ENCODE measurements around the gene SERTM1. TPM values are rescaled to one million over a fixed set of nuclear protein-coding genes. Genes with fewer than 3 reads are reported as not detected.

The SERTM1 gene
- total and polyA plus RNA-seq, 5 donors from 2014 or later: not detected

DNA sequence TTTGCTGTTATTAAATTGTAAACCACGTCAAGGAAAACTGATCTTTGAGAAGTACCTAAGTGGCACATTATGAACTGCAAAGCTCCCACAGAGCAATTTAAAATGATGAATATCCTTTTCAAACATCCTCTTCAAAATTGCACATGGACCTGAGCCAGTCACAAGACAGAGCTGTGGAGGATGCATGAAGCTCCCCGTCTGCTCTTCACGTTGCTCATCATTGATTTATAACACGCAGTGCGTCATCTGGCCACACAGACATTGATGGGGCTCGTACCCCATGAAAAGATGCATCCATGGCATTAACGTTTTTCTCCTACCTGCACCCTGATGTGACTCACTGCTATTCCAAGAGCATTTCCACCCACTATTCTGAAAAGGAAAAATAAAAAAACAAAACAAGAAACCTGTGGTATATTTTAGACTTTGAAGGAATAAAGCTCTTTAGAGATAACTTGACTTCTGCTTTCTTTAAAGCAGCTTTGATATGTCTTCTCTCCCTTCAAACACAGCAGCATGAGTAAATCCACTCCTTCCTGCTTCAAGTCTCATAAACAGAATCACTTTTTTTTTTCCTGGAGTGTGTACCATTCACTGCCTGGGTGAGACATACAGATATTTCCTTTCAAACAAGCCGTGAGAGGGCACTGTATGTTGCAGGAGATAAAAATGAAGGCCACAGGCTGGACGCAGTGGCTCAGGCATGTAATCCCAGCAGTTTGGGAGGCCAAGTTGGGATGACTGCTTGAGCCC lies 7.2 kb upstream of the SERTM1 start:
- H3K27me3 ChIP-seq (ENCODE audit: control insufficient read depth, insufficient read depth, low read length): no peaks in the 10 kb centered on the region
- no peak for DNase-seq
- no peaks in the 10 kb centered on the region for H3K4me1 Mint-ChIP-seq
- H3K9me3 Mint-ChIP-seq: peaks cover 0 to 7% (median 2%) of the 10 kb centered on the region in 7 donors
- H3K27me3 Mint-ChIP-seq: no peaks in the 10 kb centered on the region
- H3K36me3 Mint-ChIP-seq: no peaks in the 10 kb centered on the region
- no peak overlapping the region for H3K27ac ChIP-seq (ENCODE audit: insufficient read depth, low read length, poor library complexity, severe bottlenecking)
- no peak for ATAC-seq (ENCODE audit: low read depth in 2 of 2)
- H3K4me3 ChIP-seq (ENCODE audit: low read depth, low read length): no peak overlapping the region
- H3K4me1 ChIP-seq (ENCODE audit: control insufficient read depth, insufficient read depth, low read length, poor library complexity, severe bottlenecking): no peaks in the 10 kb centered on the region
- H3K27ac Mint-ChIP-seq: no peak overlapping the region
- H3K9me3 ChIP-seq (ENCODE audit: control insufficient read depth in 2 of 2, low read length in 2 of 2): no peaks in the 10 kb centered on the region
- no peak overlapping the region for H3K4me3 Mint-ChIP-seq
- H3K36me3 ChIP-seq (ENCODE audit: control insufficient read depth, insufficient read depth, low read length): no peaks in the 10 kb centered on the region

DNA sequence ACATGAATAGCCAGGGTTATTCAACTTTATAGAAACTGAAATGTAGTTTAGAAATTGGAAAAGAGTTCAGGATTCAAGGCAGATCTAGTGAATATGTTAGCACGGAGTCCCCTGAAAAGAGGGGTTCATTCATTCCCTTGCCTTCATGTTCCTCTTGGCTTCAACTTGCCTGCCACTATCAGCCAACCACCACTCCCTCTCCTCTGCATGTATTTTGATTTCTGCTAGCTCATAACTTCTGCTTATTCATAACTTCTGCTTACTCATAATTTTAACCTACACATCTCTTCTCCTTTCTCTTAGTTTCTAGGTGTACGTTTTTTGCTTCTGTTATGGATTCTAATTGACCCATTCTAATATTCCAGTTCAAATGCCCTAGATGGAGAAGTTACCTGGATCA lies 5.5 kb upstream of the SERTM1 start:
- DNase-seq (no peak), ATAC-seq (ENCODE audit: low read depth in 2 of 2) (no peak)
- Mint-ChIP-seq H3K9me3 (peaks cover 0 to 10% (median 2%) of the 10 kb centered on the region in 7 donors), H3K4me1 (peaks cover 0 to 1% (median 0%) of the 10 kb centered on the region in 4 donors), H3K27me3 (peaks cover 9% of the 10 kb centered on the region), H3K36me3 (no peaks in the 10 kb centered on the region), H3K4me3 (no peak overlapping the region), H3K27ac (no peak overlapping the region)
- H3K9me3 ChIP-seq (ENCODE audit: control insufficient read depth in 2 of 2, low read length in 2 of 2): no peaks in the 10 kb centered on the region
- no peaks in the 10 kb centered on the region for H3K36me3 ChIP-seq (ENCODE audit: control insufficient read depth, insufficient read depth, low read length)
- H3K4me3 ChIP-seq (ENCODE audit: low read depth, low read length): no peak overlapping the region
- H3K27ac ChIP-seq (ENCODE audit: insufficient read depth, low read length, poor library complexity, severe bottlenecking): no peak overlapping the region
- H3K4me1 ChIP-seq (ENCODE audit: control insufficient read depth, insufficient read depth, low read length, poor library complexity, severe bottlenecking): no peaks in the 10 kb centered on the region
- H3K27me3 ChIP-seq (ENCODE audit: control insufficient read depth, insufficient read depth, low read length): peaks cover 4% of the 10 kb centered on the region

DNA sequence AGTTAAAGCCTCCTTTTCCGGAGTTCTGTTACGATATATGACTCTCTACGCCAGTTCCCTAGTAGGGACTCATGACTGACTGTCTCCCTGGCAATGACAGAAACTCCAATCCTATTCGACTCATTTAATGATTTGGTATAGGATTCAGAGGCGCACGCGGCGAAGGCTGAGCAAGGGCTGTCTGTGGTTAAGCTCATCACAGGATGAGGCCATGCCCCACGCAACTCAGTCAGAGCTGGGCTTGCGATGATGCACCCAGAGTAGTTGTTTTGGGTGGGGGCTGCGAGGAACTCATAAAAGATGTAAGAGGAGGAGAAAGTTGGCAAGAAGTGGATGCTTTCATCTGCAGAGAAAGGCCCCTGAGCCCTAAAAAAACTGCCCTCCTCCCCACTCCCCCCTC lies 468 bp upstream of the SERTM1 start:
- no peak overlapping the region for H3K4me3 ChIP-seq (ENCODE audit: low read depth, low read length)
- Mint-ChIP-seq H3K9me3 (peaks cover 0 to 10% (median 3%) of the 10 kb centered on the region in 7 donors), H3K36me3 (no peaks in the 10 kb centered on the region), H3K4me1 (peaks cover 0 to 3% (median 0%) of the 10 kb centered on the region in 4 donors), H3K4me3 (no peak overlapping the region), H3K27me3 (peaks cover 29% of the 10 kb centered on the region), H3K27ac (no peak overlapping the region)
- ATAC-seq (ENCODE audit: low read depth in 2 of 2) (no peak), DNase-seq (no peak)
- peaks cover 9% of the 10 kb centered on the region for H3K27me3 ChIP-seq (ENCODE audit: control insufficient read depth, insufficient read depth, low read length)
- no peaks in the 10 kb centered on the region for H3K9me3 ChIP-seq (ENCODE audit: control insufficient read depth in 2 of 2, low read length in 2 of 2)
- H3K36me3 ChIP-seq (ENCODE audit: control insufficient read depth, insufficient read depth, low read length): no peaks in the 10 kb centered on the region
- no peaks in the 10 kb centered on the region for H3K4me1 ChIP-seq (ENCODE audit: control insufficient read depth, insufficient read depth, low read length, poor library complexity, severe bottlenecking)
- H3K27ac ChIP-seq (ENCODE audit: insufficient read depth, low read length, poor library complexity, severe bottlenecking): no peak overlapping the region

DNA sequence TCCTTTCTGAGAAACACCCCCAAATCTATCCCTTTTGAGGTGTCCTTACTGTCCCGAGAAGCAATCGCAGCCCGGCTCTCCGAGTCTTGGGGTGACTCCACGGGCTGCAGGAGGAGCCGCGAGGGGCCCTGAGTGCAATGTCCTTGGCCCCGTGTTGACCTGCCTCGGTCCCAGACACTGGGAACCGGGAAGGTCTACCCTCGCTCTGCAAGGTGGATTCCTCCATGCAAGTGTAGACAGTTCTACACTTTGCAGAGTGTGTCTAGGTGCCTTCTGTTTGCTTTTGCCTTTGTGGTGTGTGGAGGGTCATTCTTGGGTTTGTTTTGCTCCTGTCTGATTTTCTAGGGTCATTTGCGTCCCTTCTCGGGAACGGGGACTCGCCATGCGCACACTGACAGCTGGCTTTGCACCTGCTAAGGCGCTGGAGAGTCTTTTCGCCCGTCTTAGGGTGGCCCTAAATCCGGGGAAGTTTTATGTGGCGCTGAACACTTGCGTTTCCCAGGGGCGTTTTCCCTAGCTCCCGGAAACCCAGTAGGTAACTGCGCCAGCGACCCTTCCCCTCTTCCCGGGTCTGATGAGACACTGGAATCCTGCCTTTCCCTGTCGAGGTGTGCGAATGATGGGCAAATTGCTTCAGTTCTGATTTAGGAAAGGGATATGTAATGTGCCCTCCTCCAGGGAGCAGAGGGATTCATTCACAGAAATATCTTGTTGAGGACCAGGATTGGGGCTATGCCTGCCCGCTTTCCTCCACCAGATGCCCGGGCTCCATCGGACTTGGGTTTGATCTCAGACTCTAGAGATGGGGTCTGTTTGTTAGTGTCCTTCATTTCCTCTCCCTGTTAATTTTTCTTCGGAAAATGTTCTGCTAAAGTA lies 755 bp downstream of the SERTM1 start:
- Mint-ChIP-seq H3K4me3 (no peak overlapping the region), H3K4me1 (peaks cover 0 to 3% (median 0%) of the 10 kb centered on the region in 4 donors), H3K27me3 (peaks cover 29% of the 10 kb centered on the region), H3K36me3 (no peaks in the 10 kb centered on the region), H3K9me3 (peaks cover 0 to 6% (median 2%) of the 10 kb centered on the region in 7 donors), H3K27ac (no peak overlapping the region)
- no peaks in the 10 kb centered on the region for H3K4me1 ChIP-seq (ENCODE audit: control insufficient read depth, insufficient read depth, low read length, poor library complexity, severe bottlenecking)
- ATAC-seq (ENCODE audit: low read depth in 2 of 2): no peak
- no peaks in the 10 kb centered on the region for H3K9me3 ChIP-seq (ENCODE audit: control insufficient read depth in 2 of 2, low read length in 2 of 2)
- H3K36me3 ChIP-seq (ENCODE audit: control insufficient read depth, insufficient read depth, low read length): no peaks in the 10 kb centered on the region
- H3K27ac ChIP-seq (ENCODE audit: insufficient read depth, low read length, poor library complexity, severe bottlenecking): no peak overlapping the region
- DNase-seq: no peak
- peaks cover 9% of the 10 kb centered on the region for H3K27me3 ChIP-seq (ENCODE audit: control insufficient read depth, insufficient read depth, low read length)
- H3K4me3 ChIP-seq (ENCODE audit: low read depth, low read length): no peak overlapping the region

DNA sequence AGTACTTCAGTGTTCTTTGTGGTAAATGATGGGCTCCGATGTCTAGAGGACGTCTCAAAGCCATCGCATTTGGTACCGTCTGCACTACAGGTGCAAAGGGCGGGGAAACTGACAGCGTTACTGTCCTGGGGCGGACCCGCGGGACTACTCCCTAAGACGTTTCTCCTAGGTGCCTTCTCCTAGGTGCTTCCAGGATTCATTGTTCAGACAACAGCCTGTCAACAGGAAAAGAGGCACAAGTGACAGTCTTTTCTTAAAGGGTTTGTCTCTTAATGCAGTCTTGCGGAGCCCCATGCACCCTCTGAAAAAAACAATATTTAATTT lies 1.4 kb downstream of the SERTM1 start:
- H3K4me3 Mint-ChIP-seq: no peak overlapping the region
- peaks cover 0 to 3% (median 0%) of the 10 kb centered on the region in 4 donors for H3K4me1 Mint-ChIP-seq
- H3K27ac Mint-ChIP-seq: no peak overlapping the region

DNA sequence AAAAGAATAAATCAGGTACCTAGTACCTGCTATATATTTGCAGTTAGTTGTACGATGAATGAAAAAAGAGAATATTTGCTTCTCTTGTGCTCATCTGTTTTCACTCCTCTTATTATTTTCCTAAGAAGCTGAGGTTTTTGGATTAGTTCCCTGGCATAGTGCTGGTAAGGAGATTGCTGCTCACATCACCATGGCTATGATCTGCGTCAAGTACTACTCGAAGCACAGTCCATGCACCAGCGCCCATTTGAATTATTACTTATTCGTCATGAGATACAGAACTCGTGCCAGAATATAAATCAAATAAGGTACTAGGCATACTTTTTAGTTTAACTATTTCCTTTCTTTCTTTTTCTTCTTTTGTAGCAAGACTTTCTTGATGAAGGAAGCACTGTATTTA lies 7.1 kb downstream of the SERTM1 start:
- Histone ChIP-seq H3K27me3 (ENCODE audit: control insufficient read depth, insufficient read depth, low read length) (peaks cover 2% of the 10 kb centered on the region), H3K4me1 (ENCODE audit: control insufficient read depth, insufficient read depth, low read length, poor library complexity, severe bottlenecking) (no peaks in the 10 kb centered on the region), H3K36me3 (ENCODE audit: control insufficient read depth, insufficient read depth, low read length) (no peaks in the 10 kb centered on the region), H3K27ac (ENCODE audit: insufficient read depth, low read length, poor library complexity, severe bottlenecking) (no peak overlapping the region), H3K4me3 (ENCODE audit: low read depth, low read length) (no peak overlapping the region), H3K9me3 (ENCODE audit: control insufficient read depth in 2 of 2, low read length in 2 of 2) (no peaks in the 10 kb centered on the region)
- Mint-ChIP-seq H3K27ac (no peak overlapping the region), H3K36me3 (no peaks in the 10 kb centered on the region), H3K4me3 (no peak overlapping the region), H3K27me3 (peaks cover 9% of the 10 kb centered on the region), H3K9me3 (peaks cover 0 to 2% (median 0%) of the 10 kb centered on the region in 7 donors), H3K4me1 (no peaks in the 10 kb centered on the region)
- DNase-seq (no peak), ATAC-seq (ENCODE audit: low read depth in 2 of 2) (no peak)

More for the DNA sequence above, 1.4 kb downstream of the SERTM1 start:
- H3K27me3 Mint-ChIP-seq: peaks cover 29% of the 10 kb centered on the region
- Histone ChIP-seq H3K36me3 (ENCODE audit: control insufficient read depth, insufficient read depth, low read length) (no peaks in the 10 kb centered on the region), H3K9me3 (ENCODE audit: control insufficient read depth in 2 of 2, low read length in 2 of 2) (no peaks in the 10 kb centered on the region), H3K27ac (ENCODE audit: insufficient read depth, low read length, poor library complexity, severe bottlenecking) (no peak overlapping the region), H3K4me3 (ENCODE audit: low read depth, low read length) (no peak overlapping the region), H3K4me1 (ENCODE audit: control insufficient read depth, insufficient read depth, low read length, poor library complexity, severe bottlenecking) (no peaks in the 10 kb centered on the region), H3K27me3 (ENCODE audit: control insufficient read depth, insufficient read depth, low read length) (peaks cover 9% of the 10 kb centered on the region)
- H3K36me3 Mint-ChIP-seq: no peaks in the 10 kb centered on the region
- DNase-seq (no peak), ATAC-seq (ENCODE audit: low read depth in 2 of 2) (no peak)
- H3K9me3 Mint-ChIP-seq: peaks cover 0 to 3% (median 2%) of the 10 kb centered on the region in 7 donors

DNA sequence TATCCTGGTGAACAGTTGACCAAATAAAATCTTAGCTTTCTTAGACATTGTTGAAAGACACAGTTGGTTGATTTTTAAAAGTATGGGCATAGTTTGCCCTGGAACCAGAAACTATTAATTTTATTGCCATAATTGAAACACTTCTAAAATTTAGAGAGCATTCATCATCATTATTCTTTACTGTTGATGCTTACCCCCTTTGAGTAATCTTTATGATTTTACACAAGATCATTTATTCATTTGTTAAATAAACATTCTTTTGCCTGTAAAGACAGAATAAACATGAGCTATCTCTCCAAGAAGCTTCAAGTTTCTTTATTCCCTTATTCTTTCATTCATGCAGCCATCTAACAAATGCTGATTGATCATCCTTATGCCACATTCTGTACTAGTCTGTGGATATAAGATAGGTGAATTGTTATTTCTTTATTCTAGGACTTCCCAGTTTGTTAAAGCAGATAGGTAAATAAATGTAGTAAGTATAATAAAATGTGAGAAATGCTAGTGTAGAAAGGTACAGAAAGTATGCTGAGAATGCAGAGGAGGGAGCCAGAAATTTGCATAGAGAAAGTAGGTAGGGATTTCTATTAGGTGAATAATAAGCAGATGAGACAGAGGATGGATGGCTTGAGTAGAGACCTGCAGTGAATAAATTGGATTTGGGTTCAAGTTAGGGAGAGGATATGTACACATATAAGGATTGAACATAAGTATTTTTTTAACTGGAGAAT lies 8.2 kb downstream of the SERTM1 start:
- H3K27ac Mint-ChIP-seq: no peak overlapping the region
- DNase-seq (no peak), ATAC-seq (ENCODE audit: low read depth in 2 of 2) (no peak)
- H3K4me3 Mint-ChIP-seq: no peak overlapping the region
- no peaks in the 10 kb centered on the region for H3K36me3 Mint-ChIP-seq
- peaks cover 0 to 2% (median 0%) of the 10 kb centered on the region in 7 donors for H3K9me3 Mint-ChIP-seq
- no peaks in the 10 kb centered on the region for H3K27me3 ChIP-seq (ENCODE audit: control insufficient read depth, insufficient read depth, low read length)
- no peak overlapping the region for H3K4me3 ChIP-seq (ENCODE audit: low read depth, low read length)
- H3K27ac ChIP-seq (ENCODE audit: insufficient read depth, low read length, poor library complexity, severe bottlenecking): no peak overlapping the region
- no peaks in the 10 kb centered on the region for H3K4me1 Mint-ChIP-seq
- H3K4me1 ChIP-seq (ENCODE audit: control insufficient read depth, insufficient read depth, low read length, poor library complexity, severe bottlenecking): no peaks in the 10 kb centered on the region
- peaks cover 9% of the 10 kb centered on the region for H3K27me3 Mint-ChIP-seq
- H3K36me3 ChIP-seq (ENCODE audit: control insufficient read depth, insufficient read depth, low read length): no peaks in the 10 kb centered on the region
- no peaks in the 10 kb centered on the region for H3K9me3 ChIP-seq (ENCODE audit: control insufficient read depth in 2 of 2, low read length in 2 of 2)

Data from CD4-positive, CD25-positive, alpha-beta regulatory T cell (primary cell).